Urinary bladder (tissue), 4 donors: ENCODE data around the gene RNPS1. TPM values are rescaled to one million over a fixed set of nuclear protein-coding genes. Genes with fewer than 3 reads are reported as not detected.

ENCODE experiments used
- DNase-seq: peaks from one replicate; pipeline ENCODE4 v3.0.0-alpha.2; 2015; ENCODE audit errors: extremely low spot score
- H3K27ac ChIP-seq: one replicate; pipeline ENCODE4 v1.5.1; 2013; ENCODE audit warnings: low read depth, mild to moderate bottlenecking, moderate library complexity
- H3K36me3 ChIP-seq: one replicate; pipeline ENCODE4 v1.6.1; 2013; ENCODE audit warnings: mild to moderate bottlenecking, moderate library complexity; ENCODE audit not compliant: insufficient read depth
- H3K4me1 ChIP-seq: one replicate; pipeline ENCODE4 v1.6.1; 2013; ENCODE audit warnings: mild to moderate bottlenecking, moderate library complexity; ENCODE audit not compliant: insufficient read depth
- H3K4me3 ChIP-seq: one replicate; pipeline ENCODE4 v1.5.1; 2013; ENCODE audit warnings: low read depth, low read length
- WGBS: extraction: QIAGEN DNeasy Blood & Tissue Kit; methylation state at CpG from one replicate; pipeline ENCODE4 v1.1.7; 2013; 5-methylcytosine and 5-hydroxymethylcytosine counted together
- polyA plus RNA-seq: library from polyadenylated mRNA; stranded (reverse); fragments of 200-250 nt; gene quantifications from one replicate; pipeline ENCODE4 v1.2.3, GENCODE V29; 2013
- total RNA-seq: library from RNA; depleted of rRNA; stranded (reverse); fragments of >200 nt; gene quantifications from one replicate; pipeline ENCODE4 v1.2.3, GENCODE V29; 2014
- donor health status: healthy with polysubstance abuse.
- donor health status: healthy.

Gene RNPS1
- total and polyA plus RNA-seq, 2 donors: 47.5 to 188 TPM

- Histone ChIP-seq H3K36me3 (no peaks in the 10 kb centered on the region), H3K4me1 (no peaks in the 10 kb centered on the region), H3K4me3 (no peak overlapping the region), H3K27ac (no peak overlapping the region)
- no peak for DNase-seq
- 74% methylated on average over 8 of the region's 8 CpGs for WGBS
These were observed 20.8 kb upstream of the RNPS1 start for GRCh38 chr16:2288726-2289125.

- no peak for DNase-seq
- WGBS: 83% methylated on average over 35 of the region's 35 CpGs
- no peaks in the 10 kb centered on the region for H3K4me1 ChIP-seq
These were observed 20.1 kb upstream of the RNPS1 start for GRCh38 chr16:2287916-2288547.

GRCh38 chr16:2286550-2286949 lies 18.6 kb upstream of the RNPS1 start:
- no peak overlapping the region for H3K4me3 ChIP-seq
- H3K4me1 ChIP-seq: no peaks in the 10 kb centered on the region
- H3K27ac ChIP-seq: no peak overlapping the region
- DNase-seq: no peak
- H3K36me3 ChIP-seq: no peaks in the 10 kb centered on the region
- WGBS: 87% methylated on average over 17 of the region's 17 CpGs

More at GRCh38 chr16:2287916-2288547, 20.1 kb upstream of the RNPS1 start:
- H3K36me3 ChIP-seq: no peaks in the 10 kb centered on the region
- H3K4me3 ChIP-seq: no peak overlapping the region
- no peak overlapping the region for H3K27ac ChIP-seq

- no peak overlapping the region for H3K4me3 ChIP-seq
- no peak overlapping the region for H3K27ac ChIP-seq
- H3K36me3 ChIP-seq: no peaks in the 10 kb centered on the region
- no peaks in the 10 kb centered on the region for H3K4me1 ChIP-seq
- no peak for DNase-seq
- WGBS: 71% methylated on average over 13 of the region's 13 CpGs
These were observed 17.8 kb upstream of the RNPS1 start for GRCh38 chr16:2285731-2286191.

- 86% methylated on average over 35 of the region's 35 CpGs for WGBS
- Histone ChIP-seq H3K27ac (no peak overlapping the region), H3K36me3 (no peaks in the 10 kb centered on the region), H3K4me1 (no peaks in the 10 kb centered on the region), H3K4me3 (no peak overlapping the region)
- no peak for DNase-seq
These were observed 17.1 kb upstream of the RNPS1 start for GRCh38 chr16:2284797-2285576.

GRCh38 chr16:2284001-2284770 lies 16.3 kb upstream of the RNPS1 start:
- 82% methylated on average over 37 of the region's 37 CpGs for WGBS
- DNase-seq: no peak

GRCh38 chr16:2282866-2283555 lies 15.1 kb upstream of the RNPS1 start:
- Histone ChIP-seq H3K4me3 (no peak overlapping the region), H3K27ac (no peak overlapping the region), H3K36me3 (no peaks in the 10 kb centered on the region), H3K4me1 (no peaks in the 10 kb centered on the region)
- 79% methylated on average over 26 of the region's 26 CpGs for WGBS
- DNase-seq: no peak

More at GRCh38 chr16:2284001-2284770, 16.3 kb upstream of the RNPS1 start:
- Histone ChIP-seq H3K27ac (no peak overlapping the region), H3K4me1 (no peaks in the 10 kb centered on the region), H3K4me3 (no peak overlapping the region), H3K36me3 (no peaks in the 10 kb centered on the region)

GRCh38 chr16:2282262-2282661 lies 14.3 kb upstream of the RNPS1 start:
- no peak overlapping the region for H3K27ac ChIP-seq
- no peak for DNase-seq
- 64% methylated on average over 5 of the region's 5 CpGs for WGBS
- no peaks in the 10 kb centered on the region for H3K4me1 ChIP-seq
- H3K36me3 ChIP-seq: no peaks in the 10 kb centered on the region
- no peak overlapping the region for H3K4me3 ChIP-seq

GRCh38 chr16:2280981-2281542 lies 13.1 kb upstream of the RNPS1 start:
- Histone ChIP-seq H3K4me1 (no peaks in the 10 kb centered on the region), H3K27ac (no peak overlapping the region), H3K4me3 (no peak overlapping the region), H3K36me3 (no peaks in the 10 kb centered on the region)
- DNase-seq: no peak
- 74% methylated on average over 24 of the region's 24 CpGs for WGBS

- 89% methylated on average over 8 of the region's 8 CpGs for WGBS
- no peaks in the 10 kb centered on the region for H3K36me3 ChIP-seq
- DNase-seq: no peak
These were observed 12.5 kb upstream of the RNPS1 start for GRCh38 chr16:2280461-2280860.

GRCh38 chr16:2278956-2279800 lies 11.3 kb upstream of the RNPS1 start:
- 86% methylated on average over 26 of the region's 26 CpGs for WGBS
- H3K36me3 ChIP-seq: no peaks in the 10 kb centered on the region
- DNase-seq: no peak

More at GRCh38 chr16:2280461-2280860, 12.5 kb upstream of the RNPS1 start:
- H3K4me3 ChIP-seq: no peak overlapping the region
- no peaks in the 10 kb centered on the region for H3K4me1 ChIP-seq
- no peak overlapping the region for H3K27ac ChIP-seq

GRCh38 chr16:2278272-2278608 lies 10.3 kb upstream of the RNPS1 start:
- no peak overlapping the region for H3K4me3 ChIP-seq
- H3K4me1 ChIP-seq: no peaks in the 10 kb centered on the region
- H3K27ac ChIP-seq: no peak overlapping the region
- no peaks in the 10 kb centered on the region for H3K36me3 ChIP-seq
- DNase-seq: no peak
- 77% methylated on average over 14 of the region's 14 CpGs for WGBS

More at GRCh38 chr16:2278956-2279800, 11.3 kb upstream of the RNPS1 start:
- Histone ChIP-seq H3K4me1 (no peaks in the 10 kb centered on the region), H3K4me3 (no peak overlapping the region), H3K27ac (no peak overlapping the region)
